Measurements from ENCODE around the gene RPL38. TPM values are rescaled to one million over a fixed set of nuclear protein-coding genes. Genes with fewer than 3 reads are reported as not detected.

RPL38 gene
- total RNA-seq, 2 experiments from 2014 or later = 2,305 to 2,531 TPM

- no peaks in the 10 kb centered on the region for H3K9me3 ChIP-seq (ENCODE audit: control insufficient read depth in 1 of 2, insufficient read depth in 1 of 2, low read length in 2 of 2)
- Mint-ChIP-seq H3K4me1 (ENCODE audit: low read depth) (peaks cover 14% of the 10 kb centered on the region), H3K27ac (no peak overlapping the region), H3K4me3 (no peak overlapping the region), H3K27me3 (peaks cover 45% of the 10 kb centered on the region), H3K36me3 (ENCODE audit: low read depth) (peaks cover 5% of the 10 kb centered on the region), H3K9me3 (no peaks in the 10 kb centered on the region)
- no peak for DNase-seq
- H3K27ac ChIP-seq (ENCODE audit: low read depth in 1 of 2, low read length in 2 of 2) = no peak overlapping the region
- ChIA-PET CTCF (no interaction called here), POLR2A (no interaction called here)
- no peaks in the 10 kb centered on the region for H3K36me3 ChIP-seq (ENCODE audit: insufficient read depth, low read length)
- no peak for ATAC-seq (ENCODE audit: poor library complexity)
- TF ChIP-seq, protein P1, sequence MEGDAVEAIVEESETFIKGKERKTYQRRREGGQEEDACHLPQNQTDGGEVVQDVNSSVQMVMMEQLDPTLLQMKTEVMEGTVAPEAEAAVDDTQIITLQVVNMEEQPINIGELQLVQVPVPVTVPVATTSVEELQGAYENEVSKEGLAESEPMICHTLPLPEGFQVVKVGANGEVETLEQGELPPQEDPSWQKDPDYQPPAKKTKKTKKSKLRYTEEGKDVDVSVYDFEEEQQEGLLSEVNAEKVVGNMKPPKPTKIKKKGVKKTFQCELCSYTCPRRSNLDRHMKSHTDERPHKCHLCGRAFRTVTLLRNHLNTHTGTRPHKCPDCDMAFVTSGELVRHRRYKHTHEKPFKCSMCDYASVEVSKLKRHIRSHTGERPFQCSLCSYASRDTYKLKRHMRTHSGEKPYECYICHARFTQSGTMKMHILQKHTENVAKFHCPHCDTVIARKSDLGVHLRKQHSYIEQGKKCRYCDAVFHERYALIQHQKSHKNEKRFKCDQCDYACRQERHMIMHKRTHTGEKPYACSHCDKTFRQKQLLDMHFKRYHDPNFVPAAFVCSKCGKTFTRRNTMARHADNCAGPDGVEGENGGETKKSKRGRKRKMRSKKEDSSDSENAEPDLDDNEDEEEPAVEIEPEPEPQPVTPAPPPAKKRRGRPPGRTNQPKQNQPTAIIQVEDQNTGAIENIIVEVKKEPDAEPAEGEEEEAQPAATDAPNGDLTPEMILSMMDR (IDR thresholded peaks at IDR 0.05) = no peak
- H3K27me3 ChIP-seq (ENCODE audit: control insufficient read depth in 1 of 2, insufficient read depth in 2 of 2, low read length in 2 of 2) = peaks cover 24 to 28% of the 10 kb centered on the region in 2 experiments
- peaks cover 19% of the 10 kb centered on the region for H3K4me1 ChIP-seq (ENCODE audit: insufficient read depth, low read length)
- H3K4me3 ChIP-seq (ENCODE audit: low read length) = no peak overlapping the region
- intact Hi-C loops (cut with DNase I, micrococcal nuclease) = loop anchor here in 1 of 2 experiments (1.0 kb wide), 1 partner anchor 769 kb away; no protein-coding TSS in a partner anchor
Measured at GRCh38 chr17:74198694-74199093, 4.8 kb upstream of the RPL38 start.

- POLR2A ChIA-PET = no interaction called here
- TF ChIP-seq, protein P1 (IDR thresholded peaks at IDR 0.05) = peak; percentile 93
- Histone ChIP-seq H3K27ac (ENCODE audit: low read depth in 1 of 2, low read length in 2 of 2) (no peak overlapping the region), H3K27me3 (ENCODE audit: control insufficient read depth in 1 of 2, insufficient read depth in 2 of 2, low read length in 2 of 2) (peaks cover 24 to 28% of the 10 kb centered on the region in 2 experiments), H3K36me3 (ENCODE audit: insufficient read depth, low read length) (peaks cover 4% of the 10 kb centered on the region), H3K4me1 (ENCODE audit: insufficient read depth, low read length) (peaks cover 22% of the 10 kb centered on the region), H3K4me3 (ENCODE audit: low read length) (no peak overlapping the region), H3K9me3 (ENCODE audit: control insufficient read depth in 1 of 2, insufficient read depth in 1 of 2, low read length in 2 of 2) (no peaks in the 10 kb centered on the region)
- Mint-ChIP-seq H3K4me3 (peak overlapping the region; percentile 81), H3K36me3 (ENCODE audit: low read depth) (peaks cover 6% of the 10 kb centered on the region), H3K9me3 (no peaks in the 10 kb centered on the region), H3K27ac (no peak overlapping the region), H3K27me3 (peaks cover 42% of the 10 kb centered on the region), H3K4me1 (ENCODE audit: low read depth) (peaks cover 19% of the 10 kb centered on the region)
- DNase-seq = peak; percentile 23 to 79 (median 56)
- CTCF ChIA-PET = interaction anchor here (0.7 to 1.1 kb wide), 9 partner anchors 8 to 830 kb away, joined by 3 to 14 read pairs (median 5); partner anchors contain the start of gene TTYH2
- ATAC-seq (ENCODE audit: poor library complexity) = peak; percentile 42
- intact Hi-C loops (cut with DNase I, micrococcal nuclease) = loop anchor here in 1 of 2 experiments (1.0 to 10.0 kb wide), 4 partner anchors 535 to 1475 kb away; partner anchors contain the start of gene RAB37
Measured at GRCh38 chr17:74199306-74200092, 4.0 kb upstream of the RPL38 start.

- H3K4me1 ChIP-seq (ENCODE audit: insufficient read depth, low read length) = peaks cover 28% of the 10 kb centered on the region
- no peaks in the 10 kb centered on the region for H3K9me3 ChIP-seq (ENCODE audit: control insufficient read depth in 1 of 2, insufficient read depth in 1 of 2, low read length in 2 of 2)
- peaks cover 10% of the 10 kb centered on the region for H3K36me3 ChIP-seq (ENCODE audit: insufficient read depth, low read length)
- Mint-ChIP-seq H3K27me3 (peaks cover 36% of the 10 kb centered on the region), H3K36me3 (ENCODE audit: low read depth) (peaks cover 12% of the 10 kb centered on the region), H3K4me3 (no peak overlapping the region), H3K27ac (no peak overlapping the region), H3K9me3 (no peaks in the 10 kb centered on the region), H3K4me1 (ENCODE audit: low read depth) (peaks cover 24% of the 10 kb centered on the region)
- H3K27me3 ChIP-seq (ENCODE audit: control insufficient read depth in 1 of 2, insufficient read depth in 2 of 2, low read length in 2 of 2) = peaks cover 24 to 28% of the 10 kb centered on the region in 2 experiments
- DNase-seq = no peak
- no peak for ATAC-seq (ENCODE audit: poor library complexity)
- H3K27ac ChIP-seq (ENCODE audit: low read depth in 1 of 2, low read length in 2 of 2) = no peak overlapping the region
- TF ChIP-seq, protein P1 (IDR thresholded peaks at IDR 0.05) = no peak
- intact Hi-C loops (cut with DNase I, micrococcal nuclease) = loop anchor here in 1 of 2 experiments (5.0 to 10.0 kb wide), 3 partner anchors 535 to 1475 kb away; partner anchors contain the start of gene RAB37
- no peak overlapping the region for H3K4me3 ChIP-seq (ENCODE audit: low read length)
- POLR2A ChIA-PET = no interaction called here
- CTCF ChIA-PET = interaction anchor here (0.6 to 1.1 kb wide), 10 partner anchors 9 to 831 kb away, joined by 3 to 14 read pairs (median 4); partner anchors contain the start of gene TTYH2
Measured at GRCh38 chr17:74200112-74200511, 3.4 kb upstream of the RPL38 start.

Measured in CD4-positive, alpha-beta T cell (primary cell).